ENCODE data around the gene FBXL20.

DNA sequence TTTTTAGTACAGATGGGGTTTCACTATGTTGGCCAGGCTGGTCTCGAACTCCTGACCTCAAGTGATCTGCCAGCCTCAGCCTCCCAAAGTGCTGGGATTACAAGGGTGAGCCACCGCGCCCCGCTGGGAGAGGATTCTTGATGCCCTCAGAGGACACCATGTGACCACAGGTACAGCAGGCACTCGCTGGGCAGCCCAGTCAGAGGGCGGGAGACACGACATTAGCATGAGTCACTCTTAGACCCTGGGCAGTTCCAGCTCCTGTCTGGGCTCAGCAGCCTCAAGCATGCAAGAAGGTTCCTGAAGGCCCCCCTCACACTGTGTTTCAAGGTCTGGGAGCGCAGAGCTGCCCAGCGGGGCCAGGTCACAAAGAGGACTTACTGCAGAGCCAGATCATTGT is 187.6 kb downstream of the FBXL20 start:
- TF ChIP-seq USF1 (IDR thresholded peaks at IDR 0.05; ENCODE audit: borderline replicate concordance, low read depth) (peak; percentile 59; the same call in 1 of the 2 replicates), POLR2AphosphoS5 (IDR thresholded peaks at IDR 0.05; ENCODE audit: low read depth, low read length) (no peak), SIN3A (IDR thresholded peaks at IDR 0.05; ENCODE audit: borderline replicate concordance, low read depth, low read length) (no peak), CTCF (IDR thresholded peaks at IDR 0.05) (no peak), REST (IDR thresholded peaks at IDR 0.05; ENCODE audit: low read depth, low read length) (no peak), CHD2 (IDR thresholded peaks at IDR 0.05; ENCODE audit: low read length, partially characterized antibody) (no peak), GABPA (IDR thresholded peaks at IDR 0.05; ENCODE audit: low read depth) (no peak), MAX (IDR thresholded peaks at IDR 0.05; ENCODE audit: low read depth) (no peak)

Data from SK-N-SH (cell line).